SK-N-SH (cell line): ENCODE results near the gene DQX1. TPM values are rescaled to one million over a fixed set of nuclear protein-coding genes. Genes with fewer than 3 reads are reported as not detected.
"Not testable (repeated sequence)": the region's sequence is repeated elsewhere in the genome, so short reads cannot be mapped to it uniquely, and the experiment has no call there.

ENCODE experiments used
- CTCF ChIA-PET: fragments of 300-600, 350-600 bp; formaldehyde crosslinking; extraction: SDS; loops from one replicate; lab custom pipeline; 2021; lab: Yijun Ruan, JAX
- POLR2A ChIA-PET: fragments of 350-600 bp; sonication (Branson Sonifier 250); formaldehyde crosslinking; extraction: SDS; loops from one replicate; lab custom pipeline; 2020; ENCODE audit warnings: antibody characterized with exemption, inconsistent platforms; lab: Yijun Ruan, JAX
- DNase-seq: peaks from one replicate; pipeline ENCODE4 v3.0.0; 2012
- H2AFZ ChIP-seq: fragments of 200-600 bp; sonication (generic); 2 replicates; pipeline ENCODE4 v1.8.1; 2016; ENCODE audit warnings: antibody characterized with exemption, mild to moderate bottlenecking, low read depth
- H3F3A ChIP-seq: fragments of 200-600 bp; sonication (generic); replicated peaks from 2 replicates; pipeline ENCODE3; 2016; ENCODE audit warnings: antibody characterized with exemption, mild to moderate bottlenecking; ENCODE audit not compliant: insufficient read depth
- H3K27ac ChIP-seq, 2 experiments: fragments of 200-500 bp in 1 of 2; fragments of 200-600 bp in 1 of 2; sonication (Bioruptor generic) in 1 of 2; sonication (generic), shearing (Covaris generic) in 1 of 2; 2 replicates each; pipeline versions ENCODE4 v1.5.1 to v1.6.1; 2014 to 2016; ENCODE audit warnings: low read depth in 2 of 2, inconsistent platforms in 1 of 2, low read length in 1 of 2, mild to moderate bottlenecking in 1 of 2, mixed read lengths in 1 of 2
- H3K27me3 ChIP-seq: fragments of 200-600 bp; sonication (generic), shearing (Covaris generic); 2 replicates; pipeline ENCODE4 v1.6.1; 2016; ENCODE audit warnings: mixed run types; ENCODE audit not compliant: insufficient read depth
- H3K36me3 ChIP-seq, 2 experiments: fragments of 200-500 bp in 1 of 2; fragments of 200-600 bp in 1 of 2; sonication (Bioruptor generic) in 1 of 2; sonication (generic) in 1 of 2; replicated peaks in 1 of 2; 2 replicates each; pipeline versions ENCODE3 to v1.5.1; 2014 to 2016; ENCODE audit warnings: low read length in 1 of 2, mild to moderate bottlenecking in 1 of 2; ENCODE audit not compliant: insufficient read depth in 2 of 2, control insufficient read depth in 1 of 2
- H3K4me1 ChIP-seq, 2 experiments: fragments of 200-500 bp in 1 of 2; fragments of 200-600 bp in 1 of 2; sonication (Bioruptor generic) in 1 of 2; sonication (generic), shearing (Covaris generic) in 1 of 2; 2 replicates each; pipeline versions ENCODE4 v1.5.1 to v1.6.1; 2014 to 2016; ENCODE audit warnings: low read depth in 1 of 2, low read length in 1 of 2, mixed run types in 1 of 2; ENCODE audit not compliant: insufficient read depth in 2 of 2, control insufficient read depth in 1 of 2
- H3K4me2 ChIP-seq: fragments of 200-600 bp; sonication (generic), shearing (Covaris generic); 2 replicates; pipeline ENCODE4 v1.6.1; 2017; ENCODE audit warnings: mixed run types
- H3K4me3 ChIP-seq, 2 experiments: fragments of 200-500 bp in 1 of 2; fragments of 200-600 bp in 1 of 2; sonication (Bioruptor generic) in 1 of 2; sonication (generic), shearing (Covaris generic) in 1 of 2; 2 replicates each; pipeline versions ENCODE4 v1.5.1 to v1.8.1; 2014 to 2016; ENCODE audit warnings: low read depth in 2 of 2, inconsistent platforms in 1 of 2, low read length in 1 of 2, mild to moderate bottlenecking in 1 of 2, mixed read lengths in 1 of 2, moderate library complexity in 1 of 2
- H3K79me2 ChIP-seq: fragments of 200-600 bp; sonication (generic); 2 replicates; pipeline ENCODE4 v1.8.1; 2017; ENCODE audit warnings: mild to moderate bottlenecking; ENCODE audit not compliant: insufficient read depth
- H3K9ac ChIP-seq: fragments of 200-600 bp; sonication (generic); 2 replicates; pipeline ENCODE4 v1.6.1; 2017; ENCODE audit warnings: mixed run types
- H3K9me2 ChIP-seq: fragments of 200-600 bp; sonication (generic); 2 replicates; pipeline ENCODE4 v1.6.1; 2017; ENCODE audit warnings: mixed run types
- H3K9me3 ChIP-seq: fragments of 200-600 bp; sonication (generic); 2 replicates; pipeline ENCODE4 v1.6.1; 2017; ENCODE audit warnings: mixed run types, mild to moderate bottlenecking, moderate library complexity
- H4K20me1 ChIP-seq: fragments of 200-600 bp; sonication (generic); 2 replicates; pipeline ENCODE4 v1.6.1; 2017; ENCODE audit warnings: mild to moderate bottlenecking, mixed run types; ENCODE audit not compliant: insufficient read depth
- CHD2 ChIP-seq: fragments of 150-350 bp; IDR thresholded peaks from 2 replicates; pipeline ENCODE4 v1.6.1; 2018; ENCODE audit warnings: low read length; ENCODE audit not compliant: partially characterized antibody
- ELF1 ChIP-seq: IDR thresholded peaks from 2 replicates; pipeline ENCODE4 v1.4.0; 2012
- EZH2phosphoT487 ChIP-seq: fragments of 200-600 bp; sonication (generic); IDR thresholded peaks from 2 replicates; pipeline ENCODE4 v1.6.1; 2017; ENCODE audit warnings: low read depth, mixed run types, mild to moderate bottlenecking, antibody characterized with exemption, moderate library complexity, borderline replicate concordance
- GABPA ChIP-seq: IDR thresholded peaks from 2 replicates; pipeline ENCODE4 v1.4.0; 2012; ENCODE audit warnings: low read depth, mild to moderate bottlenecking
- GATA2 ChIP-seq: sonication (generic); formaldehyde crosslinking; IDR thresholded peaks from 2 replicates; pipeline ENCODE4 v1.5.0; 2020; ENCODE audit warnings: mild to moderate bottlenecking, missing genetic modification reagents
- JUND ChIP-seq: IDR thresholded peaks from 2 replicates; pipeline ENCODE4 v1.4.0; 2012
- MEF2A ChIP-seq: IDR thresholded peaks from 2 replicates; pipeline ENCODE4 v1.4.0; 2012; ENCODE audit warnings: low read depth, borderline replicate concordance
- MXI1 ChIP-seq: IDR thresholded peaks from 2 replicates; pipeline ENCODE4 v1.6.1; 2012; ENCODE audit warnings: mild to moderate bottlenecking, low read depth, low read length, improper control_type of control experiment
- NRF1 ChIP-seq: IDR thresholded peaks from 2 replicates; pipeline ENCODE4 v1.6.1; 2012; ENCODE audit warnings: low read depth, mild to moderate bottlenecking, low read length
- RAD21 ChIP-seq: IDR thresholded peaks from 2 replicates; pipeline ENCODE4 v1.6.1; 2012; ENCODE audit warnings: mild to moderate bottlenecking, low read length
- RXRA ChIP-seq: IDR thresholded peaks from 2 replicates; pipeline ENCODE4 v1.4.0; 2012; ENCODE audit warnings: low read depth, mild to moderate bottlenecking, borderline replicate concordance
- SIN3A ChIP-seq: IDR thresholded peaks from 2 replicates; pipeline ENCODE4 v1.6.1; 2012; ENCODE audit warnings: low read depth, mild to moderate bottlenecking, low read length, moderate library complexity, borderline replicate concordance
- TEAD4 ChIP-seq: IDR thresholded peaks from 2 replicates; pipeline ENCODE4 v1.4.0; 2012; ENCODE audit warnings: mild to moderate bottlenecking, borderline replicate concordance; ENCODE audit not compliant: insufficient read depth
- ZBTB33 ChIP-seq: IDR thresholded peaks from 2 replicates; pipeline ENCODE4 v1.4.0; 2012; ENCODE audit warnings: low read depth, borderline replicate concordance
- WGBS: methylation state at CpG from one replicate; pipeline ENCODE4 v1.1.6; 2017; ENCODE audit warnings: low lambda C conversion rate; 5-methylcytosine and 5-hydroxymethylcytosine counted together
- polyA plus RNA-seq, 3 experiments: library from polyadenylated mRNA; depleted of rRNA; stranded (reverse); fragments of >200 nt; gene quantifications; 2 replicates each; pipeline ENCODE4 v1.2.3, GENCODE V29; 2012

DQX1 gene
- polyA plus RNA-seq, 1 of the 3 experiments (the other 2 are of a cell fraction), result 1.6 TPM

DNA sequence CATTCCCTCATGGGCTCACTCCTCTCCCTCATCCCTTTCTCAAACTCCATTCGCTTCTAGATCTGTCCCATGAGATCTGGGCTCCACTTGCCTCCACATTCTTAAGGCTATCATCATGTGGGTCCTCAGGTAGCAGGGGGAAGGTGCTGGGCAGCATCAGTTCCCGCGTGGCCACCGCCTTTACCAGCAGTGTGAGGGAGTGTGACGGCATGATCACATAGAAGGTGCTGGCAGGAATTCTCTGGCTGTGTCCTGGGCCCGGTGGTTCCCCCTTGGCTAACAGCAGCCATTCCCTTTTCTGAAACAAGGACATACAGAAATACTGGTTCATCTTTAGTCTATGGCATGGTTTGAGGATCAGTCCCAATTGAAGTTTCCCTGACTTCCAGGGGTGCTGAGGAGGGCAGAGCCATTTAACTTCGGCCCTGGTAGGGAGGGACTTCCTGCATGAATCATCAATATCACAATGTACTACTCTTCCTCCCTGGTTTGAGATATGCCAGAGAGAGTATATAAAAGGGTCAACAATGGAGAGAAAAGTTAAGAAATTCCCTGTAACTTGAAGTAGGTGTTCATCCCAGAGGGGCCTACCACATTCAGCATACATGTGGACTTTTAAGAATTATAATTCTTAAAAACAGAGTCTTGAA is 36.2 kb upstream of the DQX1 start:
- Histone ChIP-seq H2AFZ (peak overlapping the region; percentile 62; the same call in 1 of the 2 replicates), H3K79me2 (no peaks in the 10 kb centered on the region), H3K9me2 (no peaks in the 10 kb centered on the region), H3K9ac (no peak overlapping the region), H3K27me3 (no peaks in the 10 kb centered on the region), H3F3A (peaks cover 29% of the 10 kb centered on the region), H3K9me3 (no peaks in the 10 kb centered on the region), H3K4me1 (peaks cover 4 to 11% of the 10 kb centered on the region in 2 experiments; a peak in 3 of 4 replicates), H3K4me2 (peak overlapping the region; percentile 44; the same call in 1 of the 2 replicates), H3K27ac (no peak overlapping the region), H3K36me3 (peaks cover 0 to 5% of the 10 kb centered on the region in 2 experiments), H3K4me3 (no peak overlapping the region), H4K20me1 (no peaks in the 10 kb centered on the region)
- POLR2A ChIA-PET, result no interaction called here
- WGBS, result 78% methylated on average over 7 of the region's 7 CpGs
- DNase-seq, result no peak
- TF ChIP-seq GABPA, result 0 out of 2 replicates have a peak, but pooled peaks have one; percentile 12
- no peak for TF ChIP-seq ELF1
- CTCF ChIA-PET, result no interaction called here

- 100% methylated on average over 1 of the region's 1 CpG for WGBS
- H3K9ac ChIP-seq, H3K9me2 ChIP-seq, H3K4me3 ChIP-seq, H3K27ac ChIP-seq, H3K27me3 ChIP-seq, H3K4me1 ChIP-seq, H3K4me2 ChIP-seq, H4K20me1 ChIP-seq, H3K9me3 ChIP-seq, H3K79me2 ChIP-seq, H2AFZ ChIP-seq, DNase-seq, POLR2A ChIA-PET: not testable (repeated sequence)
- peaks cover 10 to 17% of the 10 kb centered on the region in 2 experiments for H3K36me3 ChIP-seq
- peaks cover 18% of the 10 kb centered on the region for H3F3A ChIP-seq
- CTCF ChIA-PET, result interaction anchor here (3.2 kb wide), 1 partner anchor 28 kb away, joined by 15 read pairs; no protein-coding TSS in a partner anchor
Measured at GRCh38 chr2:74561022-74561421, 35.0 kb upstream of the DQX1 start.

GRCh38 chr2:74560591-74560990 is 34.6 kb upstream of the DQX1 start:
- Histone ChIP-seq H3K9ac (no peak overlapping the region), H3K27me3 (no peaks in the 10 kb centered on the region), H3K9me2 (no peaks in the 10 kb centered on the region), H3K4me3 (no peak overlapping the region), H3K4me2 (no peak overlapping the region), H3F3A (peaks cover 14% of the 10 kb centered on the region), H3K79me2 (peaks cover 10% of the 10 kb centered on the region), H2AFZ (no peak overlapping the region)
- CTCF ChIA-PET, result interaction anchor here (3.2 kb wide), 1 partner anchor 28 kb away, joined by 15 read pairs; no protein-coding TSS in a partner anchor
- 78% methylated on average over 6 of the region's 6 CpGs for WGBS
- DNase-seq, result no peak
- TF ChIP-seq NRF1 (no peak), ZBTB33 (no peak), SIN3A (no peak), CHD2 (no peak), RAD21 (no peak), JUND (no peak), TEAD4 (no peak), MEF2A (no peak), EZH2phosphoT487 (no peak), GATA2 (CRISPR knock-in tag) (no peak), MXI1 (no peak), RXRA (no peak)
- TF ChIP-seq, all 33 proteins: peak for 0
- POLR2A ChIA-PET, result no interaction called here
- H3K36me3 ChIP-seq, result peaks cover 10 to 17% of the 10 kb centered on the region in 2 experiments
- no peak overlapping the region for H3K27ac ChIP-seq
- H4K20me1 ChIP-seq, result no peaks in the 10 kb centered on the region
- peaks cover 4 to 9% of the 10 kb centered on the region in 2 experiments; a peak in 2 of 4 replicates for H3K4me1 ChIP-seq
- no peaks in the 10 kb centered on the region for H3K9me3 ChIP-seq
